ENCODE data around the gene LHFPL6.

The LHFPL6 gene

GRCh38 chr13:39602614-39603366 is at the start of gene LHFPL6:
Gene LHFPL6 (minus strand): TSS chr13:39603193.
- Histone ChIP-seq H3K9me3 (ENCODE audit: control insufficient read depth, low read length) (no peaks in the 10 kb centered on the region), H3K27me3 (replicated peaks; ENCODE audit: control insufficient read depth, insufficient read depth, low read length) (no peaks in the 10 kb centered on the region), H3K36me3 (ENCODE audit: control insufficient read depth, insufficient read depth, low read length, severe bottlenecking) (no peaks in the 10 kb centered on the region), H3K4me1 (ENCODE audit: control insufficient read depth, insufficient read depth, low read length) (peaks cover 44% of the 10 kb centered on the region), H3K4me3 (ENCODE audit: low read length) (peak within 1 kb of the TSS; percentile 96), H3K9ac (ENCODE audit: low read length) (peak within 1 kb of the TSS; percentile 91)
- peak; percentile 96 for DNase-seq (ENCODE audit: low read depth)

- H3K4me1 ChIP-seq (ENCODE audit: control insufficient read depth, insufficient read depth, low read length), result no peaks in the 10 kb centered on the region
- no peak for DNase-seq (ENCODE audit: low read depth)
These were observed 43.1 kb upstream of the LHFPL6 start for GRCh38 chr13:39646122-39646521.

GRCh38 chr13:39641645-39642044 is 38.7 kb upstream of the LHFPL6 start:
- H3K4me1 ChIP-seq (ENCODE audit: control insufficient read depth, insufficient read depth, low read length), result no peaks in the 10 kb centered on the region
- DNase-seq (ENCODE audit: low read depth), result no peak
- H3K27me3 ChIP-seq (replicated peaks; ENCODE audit: control insufficient read depth, insufficient read depth, low read length), result no peaks in the 10 kb centered on the region
- no peak overlapping the region for H3K4me3 ChIP-seq (ENCODE audit: low read length)
- no peak overlapping the region for H3K9ac ChIP-seq (ENCODE audit: low read length)
- no peaks in the 10 kb centered on the region for H3K36me3 ChIP-seq (ENCODE audit: control insufficient read depth, insufficient read depth, low read length, severe bottlenecking)
- H3K9me3 ChIP-seq (ENCODE audit: control insufficient read depth, low read length), result peaks cover 4% of the 10 kb centered on the region

More at GRCh38 chr13:39646122-39646521, 43.1 kb upstream of the LHFPL6 start:
- H3K27me3 ChIP-seq (replicated peaks; ENCODE audit: control insufficient read depth, insufficient read depth, low read length), result no peaks in the 10 kb centered on the region
- no peaks in the 10 kb centered on the region for H3K9me3 ChIP-seq (ENCODE audit: control insufficient read depth, low read length)
- H3K36me3 ChIP-seq (ENCODE audit: control insufficient read depth, insufficient read depth, low read length, severe bottlenecking), result no peaks in the 10 kb centered on the region
- no peak overlapping the region for H3K4me3 ChIP-seq (ENCODE audit: low read length)
- H3K9ac ChIP-seq (ENCODE audit: low read length), result no peak overlapping the region

- no peak overlapping the region for H3K9ac ChIP-seq (ENCODE audit: low read length)
- no peak for DNase-seq (ENCODE audit: low read depth)
- no peaks in the 10 kb centered on the region for H3K36me3 ChIP-seq (ENCODE audit: control insufficient read depth, insufficient read depth, low read length, severe bottlenecking)
- no peak overlapping the region for H3K4me3 ChIP-seq (ENCODE audit: low read length)
- H3K27me3 ChIP-seq (replicated peaks; ENCODE audit: control insufficient read depth, insufficient read depth, low read length), result no peaks in the 10 kb centered on the region
- peaks cover 4% of the 10 kb centered on the region for H3K9me3 ChIP-seq (ENCODE audit: control insufficient read depth, low read length)
- H3K4me1 ChIP-seq (ENCODE audit: control insufficient read depth, insufficient read depth, low read length), result no peaks in the 10 kb centered on the region
These were observed 34.9 kb upstream of the LHFPL6 start for GRCh38 chr13:39637890-39638289.

GRCh38 chr13:39635564-39635963 is 32.6 kb upstream of the LHFPL6 start:
- no peak overlapping the region for H3K4me3 ChIP-seq (ENCODE audit: low read length)
- no peaks in the 10 kb centered on the region for H3K27me3 ChIP-seq (replicated peaks; ENCODE audit: control insufficient read depth, insufficient read depth, low read length)
- no peak for DNase-seq (ENCODE audit: low read depth)
- no peak overlapping the region for H3K9ac ChIP-seq (ENCODE audit: low read length)
- no peaks in the 10 kb centered on the region for H3K36me3 ChIP-seq (ENCODE audit: control insufficient read depth, insufficient read depth, low read length, severe bottlenecking)
- H3K4me1 ChIP-seq (ENCODE audit: control insufficient read depth, insufficient read depth, low read length), result no peaks in the 10 kb centered on the region
- H3K9me3 ChIP-seq (ENCODE audit: control insufficient read depth, low read length), result peaks cover 23% of the 10 kb centered on the region

GRCh38 chr13:39632994-39633393 is 30.0 kb upstream of the LHFPL6 start:
- Histone ChIP-seq H3K36me3 (ENCODE audit: control insufficient read depth, insufficient read depth, low read length, severe bottlenecking) (no peaks in the 10 kb centered on the region), H3K9ac (ENCODE audit: low read length) (no peak overlapping the region), H3K4me1 (ENCODE audit: control insufficient read depth, insufficient read depth, low read length) (no peaks in the 10 kb centered on the region), H3K4me3 (ENCODE audit: low read length) (no peak overlapping the region), H3K27me3 (replicated peaks; ENCODE audit: control insufficient read depth, insufficient read depth, low read length) (no peaks in the 10 kb centered on the region), H3K9me3 (ENCODE audit: control insufficient read depth, low read length) (peaks cover 22% of the 10 kb centered on the region)
- no peak for DNase-seq (ENCODE audit: low read depth)

GRCh38 chr13:39631307-39631706 is 28.3 kb upstream of the LHFPL6 start:
- no peaks in the 10 kb centered on the region for H3K36me3 ChIP-seq (ENCODE audit: control insufficient read depth, insufficient read depth, low read length, severe bottlenecking)
- no peak overlapping the region for H3K9ac ChIP-seq (ENCODE audit: low read length)
- no peaks in the 10 kb centered on the region for H3K27me3 ChIP-seq (replicated peaks; ENCODE audit: control insufficient read depth, insufficient read depth, low read length)
- no peak for DNase-seq (ENCODE audit: low read depth)
- no peak overlapping the region for H3K4me3 ChIP-seq (ENCODE audit: low read length)
- H3K9me3 ChIP-seq (ENCODE audit: control insufficient read depth, low read length), result peaks cover 18% of the 10 kb centered on the region
- H3K4me1 ChIP-seq (ENCODE audit: control insufficient read depth, insufficient read depth, low read length), result no peaks in the 10 kb centered on the region

- H3K9me3 ChIP-seq (ENCODE audit: control insufficient read depth, low read length), result no peaks in the 10 kb centered on the region
- no peak overlapping the region for H3K9ac ChIP-seq (ENCODE audit: low read length)
- H3K36me3 ChIP-seq (ENCODE audit: control insufficient read depth, insufficient read depth, low read length, severe bottlenecking), result no peaks in the 10 kb centered on the region
These were observed 20.5 kb upstream of the LHFPL6 start for GRCh38 chr13:39623466-39623865.

GRCh38 chr13:39618561-39618960 is 15.6 kb upstream of the LHFPL6 start:
- Histone ChIP-seq H3K4me3 (ENCODE audit: low read length) (no peak overlapping the region), H3K4me1 (ENCODE audit: control insufficient read depth, insufficient read depth, low read length) (peaks cover 5% of the 10 kb centered on the region), H3K36me3 (ENCODE audit: control insufficient read depth, insufficient read depth, low read length, severe bottlenecking) (no peaks in the 10 kb centered on the region), H3K9ac (ENCODE audit: low read length) (no peak overlapping the region), H3K9me3 (ENCODE audit: control insufficient read depth, low read length) (no peaks in the 10 kb centered on the region), H3K27me3 (replicated peaks; ENCODE audit: control insufficient read depth, insufficient read depth, low read length) (no peaks in the 10 kb centered on the region)
- no peak for DNase-seq (ENCODE audit: low read depth)

More at GRCh38 chr13:39623466-39623865, 20.5 kb upstream of the LHFPL6 start:
- no peaks in the 10 kb centered on the region for H3K27me3 ChIP-seq (replicated peaks; ENCODE audit: control insufficient read depth, insufficient read depth, low read length)
- H3K4me3 ChIP-seq (ENCODE audit: low read length), result no peak overlapping the region
- peaks cover 5% of the 10 kb centered on the region for H3K4me1 ChIP-seq (ENCODE audit: control insufficient read depth, insufficient read depth, low read length)
- no peak for DNase-seq (ENCODE audit: low read depth)

GRCh38 chr13:39616087-39616694 is 13.2 kb upstream of the LHFPL6 start:
- Histone ChIP-seq H3K27me3 (replicated peaks; ENCODE audit: control insufficient read depth, insufficient read depth, low read length) (no peaks in the 10 kb centered on the region), H3K9me3 (ENCODE audit: control insufficient read depth, low read length) (no peaks in the 10 kb centered on the region), H3K4me3 (ENCODE audit: low read length) (no peak overlapping the region), H3K36me3 (ENCODE audit: control insufficient read depth, insufficient read depth, low read length, severe bottlenecking) (no peaks in the 10 kb centered on the region), H3K4me1 (ENCODE audit: control insufficient read depth, insufficient read depth, low read length) (peaks cover 5% of the 10 kb centered on the region), H3K9ac (ENCODE audit: low read length) (no peak overlapping the region)
- DNase-seq (ENCODE audit: low read depth), result peak; percentile 91

- DNase-seq (ENCODE audit: low read depth), result peak; percentile 92
- Histone ChIP-seq H3K9me3 (ENCODE audit: control insufficient read depth, low read length) (no peaks in the 10 kb centered on the region), H3K4me3 (ENCODE audit: low read length) (no peak overlapping the region)
These were observed 9.1 kb upstream of the LHFPL6 start for GRCh38 chr13:39612023-39612637.

More at GRCh38 chr13:39612023-39612637, 9.1 kb upstream of the LHFPL6 start:
- Histone ChIP-seq H3K27me3 (replicated peaks; ENCODE audit: control insufficient read depth, insufficient read depth, low read length) (no peaks in the 10 kb centered on the region), H3K9ac (ENCODE audit: low read length) (no peak overlapping the region), H3K4me1 (ENCODE audit: control insufficient read depth, insufficient read depth, low read length) (no peaks in the 10 kb centered on the region), H3K36me3 (ENCODE audit: control insufficient read depth, insufficient read depth, low read length, severe bottlenecking) (no peaks in the 10 kb centered on the region)
